ENCODE measurements around the gene SCO1.
"Not testable (repeated sequence)": the region's sequence is repeated elsewhere in the genome, so short reads cannot be mapped to it uniquely, and the experiment has no call there.

DNA sequence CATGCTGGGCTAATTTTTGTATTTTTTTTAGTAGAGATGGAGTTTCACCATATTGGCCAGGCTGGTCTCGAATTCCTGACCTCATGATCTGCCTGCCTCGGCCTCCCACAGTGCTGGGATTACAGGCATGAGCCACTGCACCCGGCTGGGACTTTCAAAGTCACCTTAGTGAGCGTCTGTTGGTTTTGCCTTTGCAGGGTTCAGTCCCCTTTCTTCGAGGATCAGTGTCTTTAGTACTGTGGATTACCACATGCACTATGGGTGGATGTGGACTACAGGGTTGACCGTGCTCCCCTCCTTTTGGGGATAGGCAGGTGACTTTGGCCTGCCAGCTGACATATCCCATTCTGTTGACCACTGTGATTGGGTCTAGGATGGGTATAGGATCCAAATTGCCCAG, 34.8 kb upstream of the SCO1 start:
- TF ChIP-seq, protein P1, sequence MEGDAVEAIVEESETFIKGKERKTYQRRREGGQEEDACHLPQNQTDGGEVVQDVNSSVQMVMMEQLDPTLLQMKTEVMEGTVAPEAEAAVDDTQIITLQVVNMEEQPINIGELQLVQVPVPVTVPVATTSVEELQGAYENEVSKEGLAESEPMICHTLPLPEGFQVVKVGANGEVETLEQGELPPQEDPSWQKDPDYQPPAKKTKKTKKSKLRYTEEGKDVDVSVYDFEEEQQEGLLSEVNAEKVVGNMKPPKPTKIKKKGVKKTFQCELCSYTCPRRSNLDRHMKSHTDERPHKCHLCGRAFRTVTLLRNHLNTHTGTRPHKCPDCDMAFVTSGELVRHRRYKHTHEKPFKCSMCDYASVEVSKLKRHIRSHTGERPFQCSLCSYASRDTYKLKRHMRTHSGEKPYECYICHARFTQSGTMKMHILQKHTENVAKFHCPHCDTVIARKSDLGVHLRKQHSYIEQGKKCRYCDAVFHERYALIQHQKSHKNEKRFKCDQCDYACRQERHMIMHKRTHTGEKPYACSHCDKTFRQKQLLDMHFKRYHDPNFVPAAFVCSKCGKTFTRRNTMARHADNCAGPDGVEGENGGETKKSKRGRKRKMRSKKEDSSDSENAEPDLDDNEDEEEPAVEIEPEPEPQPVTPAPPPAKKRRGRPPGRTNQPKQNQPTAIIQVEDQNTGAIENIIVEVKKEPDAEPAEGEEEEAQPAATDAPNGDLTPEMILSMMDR (IDR thresholded peaks at IDR 0.05; ENCODE audit: insufficient read depth, low read depth, low read length): not testable (repeated sequence)
- not testable (repeated sequence) for TF ChIP-seq EZH2 (IDR thresholded peaks at IDR 0.05; ENCODE audit: insufficient read depth, low read length)

Data from astrocyte (in vitro differentiated cells and primary cell).